ENCODE measurements around the gene KPNA6. TPM values are rescaled to one million over a fixed set of nuclear protein-coding genes. Genes with fewer than 3 reads are reported as not detected.

KPNA6 gene
- total and polyA plus RNA-seq, 10 of the 15 experiments (the other 5 are each of a cell fraction or from before 2014, with no cell fraction given), result 11.1 to 55.6 (median 25.9) TPM

GRCh38 chr1:32172621-32173245, 64.9 kb downstream of the KPNA6 start:
- Histone ChIP-seq H3K4me1 (ENCODE audit: control insufficient read depth, insufficient read depth, low read length) (no peaks in the 10 kb centered on the region), H3K79me2 (ENCODE audit: control insufficient read depth, insufficient read depth, low read length) (no peaks in the 10 kb centered on the region), H3K27me3 (replicated peaks in 1 of 2; ENCODE audit: control insufficient read depth in 2 of 2, insufficient read depth in 2 of 2, low read length in 1 of 2) (no peaks in the 10 kb centered on the region), H3K4me2 (ENCODE audit: control insufficient read depth, insufficient read depth) (no peak overlapping the region), H3K9me3 (replicated peaks; ENCODE audit: control insufficient read depth, insufficient read depth, low read length) (no peaks in the 10 kb centered on the region), H3K4me3 (no peak overlapping the region), H3K27ac (ENCODE audit: control insufficient read depth, insufficient read depth) (no peak overlapping the region), H2AFZ (ENCODE audit: control insufficient read depth, low read depth, low read length) (no peak overlapping the region), H3K36me3 (ENCODE audit: control insufficient read depth in 2 of 2, insufficient read depth in 2 of 2, low read length in 1 of 2) (peaks cover 10 to 28% of the 10 kb centered on the region in 2 experiments), H4K20me1 (ENCODE audit: control insufficient read depth, insufficient read depth) (no peaks in the 10 kb centered on the region), H3K9ac (ENCODE audit: control insufficient read depth, insufficient read depth, low read length) (no peak overlapping the region)
- DNase-seq (ENCODE audit: low read depth, low spot score) (no peak), FAIRE-seq (no peak), ATAC-seq (no peak)
- intact Hi-C loops (cut with micrococcal nuclease; ENCODE audit: unreplicated experiment), result no loop called here
- ChIA-PET RAD21 (ENCODE audit: unreplicated experiment) (no interaction called here), CTCF (no interaction called here), POLR2A (interaction anchor here (0.6 to 0.7 kb wide), 2 partner anchors 820 to 932 kb away, joined by 5 to 6 read pairs; no protein-coding TSS in a partner anchor), SMC1A (ENCODE audit: uncharacterized antibody, unreplicated experiment) (no interaction called here)
- WGBS (ENCODE audit: insufficient coverage, insufficient replicate concordance, low lambda C conversion rate, missing lambda C conversion rate), result 100% methylated on average over 1 of the region's 1 CpG
- BruUV-seq (replicated peaks), result no TSS peak
- in situ Hi-C loops (cut with MboI), result no loop called here
- TF ChIP-seq POLR2AphosphoS5 (IDR thresholded peaks at IDR 0.05; ENCODE audit: low read length) (no peak), ASH2L (IDR thresholded peaks at IDR 0.05; ENCODE audit: borderline replicate concordance, low read depth) (no peak), KLF5 (IDR thresholded peaks at IDR 0.05; ENCODE audit: partially characterized antibody) (no peak), IKZF1 (conservative IDR thresholded peaks at IDR 0.05) (no peak), TBL1XR1 (IDR thresholded peaks at IDR 0.05; ENCODE audit: low read depth, low read length) (no peak), JUND (IDR thresholded peaks at IDR 0.05; ENCODE audit: low read depth, low read length) (no peak), ZNF24 (IDR thresholded peaks at IDR 0.05) (no peak), POLR2A (IDR thresholded peaks at IDR 0.05; ENCODE audit: low read depth, low read length) (no peak), EP300 (IDR thresholded peaks at IDR 0.05; ENCODE audit: borderline replicate concordance in 1 of 2, control insufficient read depth in 1 of 2, low read depth in 2 of 2, low read length in 2 of 2) (no peak), ZZZ3 (IDR thresholded peaks at IDR 0.05; ENCODE audit: control insufficient read depth, insufficient read length, low read depth) (no peak), CREM (IDR thresholded peaks at IDR 0.05; ENCODE audit: low read depth) (no peak), FOS (IDR thresholded peaks at IDR 0.05; ENCODE audit: borderline replicate concordance, extremely low read depth, insufficient read length) (no peak), RELB (IDR thresholded peaks at IDR 0.05; ENCODE audit: low read depth) (no peak)
